DMS79 (cell line): ENCODE measurements around the gene FRMD4A.

Experiments
- DNase-seq: peaks from one replicate; lab custom pipeline; 2025; lab: John Stamatoyannopoulos, UW

Gene FRMD4A

GRCh38 chr10:14186245-14186644 lies 144.5 kb downstream of the FRMD4A start:
- no peak for DNase-seq

GRCh38 chr10:14185316-14186045 lies 145.2 kb downstream of the FRMD4A start:
- DNase-seq = no peak

- DNase-seq = no peak
Measured at GRCh38 chr10:14184841-14185315, 145.8 kb downstream of the FRMD4A start.

GRCh38 chr10:14182781-14183180 lies 147.9 kb downstream of the FRMD4A start:
- no peak for DNase-seq

- no peak for DNase-seq
Measured at GRCh38 chr10:14181567-14181936, 149.2 kb downstream of the FRMD4A start.

- no peak for DNase-seq
Measured at GRCh38 chr10:14180911-14181566, 149.7 kb downstream of the FRMD4A start.

GRCh38 chr10:14179251-14179650 lies 151.5 kb downstream of the FRMD4A start:
- no peak for DNase-seq

- DNase-seq = no peak
Measured at GRCh38 chr10:14173706-14174594, 156.8 kb downstream of the FRMD4A start.

- DNase-seq = no peak
Measured at GRCh38 chr10:14173391-14173705, 157.4 kb downstream of the FRMD4A start.

GRCh38 chr10:14172336-14172950 lies 158.3 kb downstream of the FRMD4A start:
- DNase-seq = no peak

GRCh38 chr10:14171336-14171735 lies 159.4 kb downstream of the FRMD4A start:
- DNase-seq = no peak

GRCh38 chr10:14163377-14164086 lies 167.2 kb downstream of the FRMD4A start:
- no peak for DNase-seq

- no peak for DNase-seq
Measured at GRCh38 chr10:14162629-14163344, 167.9 kb downstream of the FRMD4A start.

- no peak for DNase-seq
Measured at GRCh38 chr10:14162061-14162460, 168.7 kb downstream of the FRMD4A start.

GRCh38 chr10:14160299-14160698 lies 170.4 kb downstream of the FRMD4A start:
- no peak for DNase-seq

GRCh38 chr10:14158575-14158974 lies 172.1 kb downstream of the FRMD4A start:
- no peak for DNase-seq

GRCh38 chr10:14156104-14156503 lies 174.6 kb downstream of the FRMD4A start:
- DNase-seq = no peak

GRCh38 chr10:14153570-14154055 lies 177.1 kb downstream of the FRMD4A start:
- DNase-seq = no peak

GRCh38 chr10:14151571-14151970 lies 179.2 kb downstream of the FRMD4A start:
- DNase-seq = no peak

GRCh38 chr10:14150526-14150925 lies 180.2 kb downstream of the FRMD4A start:
- DNase-seq = no peak

- no peak for DNase-seq
Measured at GRCh38 chr10:14146501-14146900, 184.2 kb downstream of the FRMD4A start.
